HG03432 (cell line): ENCODE data around the gene FBXL20.
"Not testable (repeated sequence)": the region's sequence is repeated elsewhere in the genome, so short reads cannot be mapped to it uniquely, and the experiment has no call there.

ENCODE experiments used
- ATAC-seq: cut with Tn5 transposase; IDR thresholded peaks from one replicate; pipeline ENCODE4 v1.9.1; 2021; ENCODE audit warnings: mild to moderate bottlenecking, moderate library complexity; ENCODE audit not compliant: unreplicated experiment

The FBXL20 gene

DNA sequence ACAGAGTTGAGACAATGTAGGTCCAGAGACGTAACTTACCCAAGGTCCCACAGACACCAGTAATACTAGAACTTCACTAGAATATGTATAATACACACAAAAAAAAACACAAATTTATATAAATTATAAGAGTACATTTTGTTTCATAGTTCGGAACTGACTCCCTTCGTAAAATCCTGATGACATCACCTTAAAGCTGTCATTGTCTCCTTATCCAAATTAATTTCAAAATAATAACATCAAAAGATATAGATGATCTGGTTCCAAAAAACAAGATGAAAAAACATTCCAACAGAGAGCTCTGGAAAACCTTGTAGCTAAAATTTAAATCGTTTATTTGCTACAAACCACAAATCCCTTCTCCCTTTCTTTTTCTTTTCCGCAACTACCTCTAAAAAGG is 10.0 kb downstream of the FBXL20 start:
- no peak for ATAC-seq

DNA sequence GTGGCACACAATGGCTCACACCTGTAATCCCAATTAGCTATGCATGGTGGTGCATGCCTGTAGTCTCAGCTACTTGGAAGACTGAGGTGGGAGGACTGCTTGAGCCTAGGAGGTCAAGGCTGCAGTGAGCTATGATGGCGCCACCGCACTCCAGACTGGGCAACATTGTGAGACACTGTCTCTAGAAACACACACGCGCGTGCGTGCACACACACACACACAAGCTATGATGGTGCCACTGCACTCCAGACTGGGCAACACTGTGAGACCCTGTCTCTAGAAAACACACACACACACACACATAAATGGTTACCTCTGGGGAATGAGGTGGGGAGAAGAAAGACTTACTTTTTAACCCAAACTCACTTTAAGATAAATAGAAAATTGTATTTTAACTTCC is 16.4 kb downstream of the FBXL20 start:
- no peak for ATAC-seq

DNA sequence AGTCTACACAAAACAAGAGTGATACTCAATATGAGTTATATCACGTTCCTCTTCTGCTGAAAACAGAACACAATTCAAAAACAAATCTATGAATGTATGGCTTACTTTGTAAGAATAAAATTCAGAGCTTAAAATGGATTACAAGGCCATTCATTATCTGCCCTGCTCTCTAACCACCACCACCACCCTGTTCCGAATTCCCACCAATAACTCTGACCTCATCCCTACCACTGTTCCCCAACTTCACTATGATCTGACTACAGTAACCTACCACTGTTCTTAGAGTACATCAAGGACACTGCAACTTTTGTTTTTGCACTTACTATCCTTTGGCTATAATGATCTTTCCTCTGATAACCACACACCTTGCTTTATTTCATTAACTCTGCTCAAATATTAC is 21.3 kb downstream of the FBXL20 start:
- ATAC-seq = no peak

DNA sequence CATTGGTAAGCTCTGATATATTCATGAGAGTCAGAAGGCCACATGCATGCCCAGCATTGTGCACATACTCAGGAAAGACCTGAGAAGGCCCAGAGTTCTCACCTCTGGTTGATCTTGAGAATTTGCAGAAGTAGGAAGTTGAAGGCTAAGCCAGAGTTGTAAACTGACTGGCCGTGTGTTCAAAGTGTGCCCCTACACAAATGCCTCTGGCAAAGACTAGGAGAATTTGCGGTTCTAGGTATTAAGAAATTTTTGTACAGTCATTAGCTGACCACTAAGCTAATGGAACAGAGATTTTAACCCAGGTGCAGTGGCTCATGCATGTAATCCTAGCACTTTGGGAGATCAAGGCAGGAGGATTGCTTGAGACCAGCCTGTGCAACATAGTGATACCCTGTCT is 25.0 kb downstream of the FBXL20 start:
- no peak for ATAC-seq

DNA sequence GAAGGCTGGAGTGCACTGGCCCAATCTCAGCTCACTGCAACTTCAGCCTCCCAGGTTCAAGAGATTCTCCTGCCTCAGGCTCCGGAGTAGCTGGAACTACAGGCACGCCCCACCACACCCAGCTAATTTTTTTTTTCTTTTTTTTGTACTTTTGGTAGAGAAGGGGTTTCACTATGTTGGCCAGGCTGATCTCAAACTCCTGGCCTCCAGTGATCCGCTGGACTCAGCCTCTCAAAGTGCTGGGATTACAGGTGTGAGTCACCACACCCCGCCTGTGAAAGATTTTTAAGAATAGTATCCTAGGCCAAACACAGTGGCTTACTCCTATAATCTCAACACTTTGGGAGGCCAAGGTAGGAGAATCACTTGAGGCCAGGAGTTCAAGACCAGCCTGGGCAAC is 33.6 kb downstream of the FBXL20 start:
- not testable (repeated sequence) for ATAC-seq

DNA sequence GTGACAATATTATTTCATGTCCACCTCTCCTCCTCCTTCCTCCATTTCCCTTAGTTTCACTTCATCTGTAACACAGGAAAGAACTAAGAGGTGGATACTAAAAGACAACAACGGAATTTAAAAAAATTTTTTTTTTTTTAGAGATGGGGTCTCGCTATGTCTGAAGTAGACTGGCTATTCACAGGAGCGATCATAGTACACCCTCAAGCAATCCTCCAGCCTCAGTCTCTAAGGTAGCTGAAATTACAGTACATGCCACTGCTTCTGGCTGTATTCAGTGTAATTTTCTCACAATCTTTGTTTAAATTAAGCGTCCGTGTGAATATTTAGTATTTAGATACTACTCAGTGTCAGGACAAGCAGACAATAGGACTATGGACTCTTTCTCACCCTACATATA is 35.6 kb downstream of the FBXL20 start:
- ATAC-seq = no peak

DNA sequence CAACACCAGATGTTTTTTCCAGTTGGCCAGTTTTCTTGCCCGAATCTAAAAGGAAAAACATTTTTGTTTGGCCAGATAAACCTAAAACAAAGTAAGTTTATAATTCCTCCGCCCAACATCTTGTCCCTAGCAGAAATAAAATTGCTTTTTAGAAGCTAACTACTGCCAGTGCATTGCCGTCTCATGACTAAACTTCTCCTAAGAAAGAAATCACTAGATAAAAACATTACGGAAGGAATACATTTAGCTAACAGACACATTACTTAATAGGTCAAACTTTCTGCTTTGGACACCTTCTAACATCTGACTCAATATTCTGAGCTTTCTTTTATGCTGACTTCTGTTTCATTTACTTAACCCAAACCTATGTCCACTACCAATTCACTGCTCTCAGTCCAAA is 36.2 kb downstream of the FBXL20 start:
- no peak for ATAC-seq

DNA sequence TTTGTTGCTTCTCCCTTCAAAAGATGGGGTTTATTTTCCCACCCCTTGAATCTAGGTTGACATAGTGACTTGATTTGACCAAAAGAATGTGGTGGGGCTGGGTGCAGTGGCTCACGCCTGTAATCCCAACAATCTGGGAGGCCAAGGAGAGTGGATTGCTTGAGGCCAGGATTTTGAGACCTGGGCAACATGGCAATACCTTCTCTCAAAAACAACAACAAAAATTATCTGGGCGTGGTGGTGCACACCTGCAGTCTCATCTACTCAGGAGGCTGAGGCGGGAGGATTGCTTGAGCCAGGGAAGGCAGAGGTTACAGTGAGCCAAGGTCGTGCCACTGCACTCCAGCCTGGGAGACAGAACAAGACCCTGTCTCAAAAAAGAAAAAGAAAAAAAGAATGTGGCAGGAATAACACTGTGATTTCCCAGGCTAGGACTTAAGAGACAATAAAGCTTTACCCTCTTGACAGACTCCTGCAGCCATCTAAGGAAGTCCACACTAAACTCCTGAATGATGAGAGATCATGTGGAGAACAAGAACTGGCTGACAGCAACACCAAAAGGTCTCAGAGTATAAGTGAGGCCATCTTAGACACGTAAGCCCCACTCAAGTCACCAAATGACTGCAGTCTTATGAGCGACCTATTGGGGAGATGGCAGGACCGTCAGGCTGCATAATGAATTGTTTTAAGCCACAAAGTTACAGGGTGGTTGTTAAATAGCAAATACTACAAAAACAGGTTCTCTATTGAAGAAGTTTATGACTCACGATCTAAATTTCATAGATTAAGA is 37.0 kb downstream of the FBXL20 start:
- no peak for ATAC-seq

DNA sequence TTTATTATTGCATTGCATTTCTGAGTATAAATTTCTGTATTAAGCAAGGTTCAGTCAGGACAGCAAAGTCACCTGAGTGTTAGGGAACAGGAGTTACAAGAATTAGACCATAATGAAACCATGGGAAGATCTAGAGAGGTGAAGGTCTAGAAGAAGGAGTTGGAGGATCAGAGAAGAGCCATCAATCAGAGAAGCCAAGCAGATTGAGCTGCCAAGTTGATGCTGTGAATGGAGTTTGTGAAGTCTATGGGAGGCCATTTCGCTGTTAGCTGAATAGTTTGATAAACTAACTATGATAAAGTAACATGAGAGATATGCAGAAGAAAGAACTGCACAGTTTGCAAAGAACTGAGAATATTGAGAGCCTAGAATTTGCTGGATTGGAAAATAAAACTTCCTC is 40.4 kb downstream of the FBXL20 start:
- no peak for ATAC-seq

DNA sequence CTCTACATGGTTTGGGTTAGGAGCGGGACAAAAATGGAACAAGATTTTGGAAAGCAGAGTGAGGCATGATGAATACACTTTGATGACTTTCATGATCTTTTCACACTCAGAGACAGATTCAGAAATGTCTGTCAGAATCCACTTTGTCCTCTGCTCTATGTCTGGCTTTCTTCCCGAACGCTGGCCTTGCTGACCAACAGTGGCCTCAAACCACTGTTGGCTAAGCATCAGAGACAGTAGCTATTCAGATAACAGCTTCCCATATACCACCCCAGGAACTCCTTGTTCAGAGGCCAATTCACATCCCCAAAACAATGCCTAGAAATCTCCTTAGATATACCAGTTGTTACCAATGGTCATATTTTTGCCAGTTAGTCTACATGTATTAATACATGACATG is 40.9 kb downstream of the FBXL20 start:
- no peak for ATAC-seq

DNA sequence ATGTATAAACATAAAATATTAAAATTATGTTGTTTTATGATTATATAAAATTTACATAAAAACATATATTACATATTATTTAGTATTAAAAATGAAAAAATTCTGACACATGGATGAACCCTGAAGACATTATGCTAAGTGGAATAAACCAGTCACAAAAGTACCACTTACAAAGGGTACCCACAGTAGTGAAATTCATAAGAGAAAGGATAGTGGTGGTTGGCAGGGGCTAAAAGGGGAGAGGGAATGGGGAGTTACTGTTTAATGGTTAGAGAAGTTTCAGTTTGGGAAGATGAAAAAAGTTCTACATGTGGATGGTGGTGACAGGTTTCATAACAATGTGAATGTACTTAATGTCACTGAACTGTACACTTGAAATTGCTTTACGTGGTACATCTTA is 41.4 kb downstream of the FBXL20 start:
- no peak for ATAC-seq

DNA sequence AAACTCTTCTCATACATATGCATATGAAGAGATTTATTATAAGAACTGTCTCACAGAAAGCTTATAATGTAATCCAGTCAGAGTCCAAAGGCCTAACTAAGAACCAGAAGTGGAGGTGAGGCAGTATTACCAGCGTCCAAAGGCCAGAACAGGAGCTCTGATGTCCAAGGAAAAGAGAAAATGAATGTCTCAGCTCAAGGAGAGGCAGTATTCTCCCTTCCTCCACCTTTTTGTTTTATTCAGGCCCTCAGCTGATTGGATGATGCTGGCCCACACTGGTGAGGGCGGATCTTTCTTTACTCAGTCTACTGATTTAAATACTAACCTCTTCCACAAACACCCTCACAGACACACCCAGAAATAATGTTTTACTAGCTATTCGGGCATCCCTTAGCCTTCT is 43.4 kb downstream of the FBXL20 start:
- no peak for ATAC-seq

DNA sequence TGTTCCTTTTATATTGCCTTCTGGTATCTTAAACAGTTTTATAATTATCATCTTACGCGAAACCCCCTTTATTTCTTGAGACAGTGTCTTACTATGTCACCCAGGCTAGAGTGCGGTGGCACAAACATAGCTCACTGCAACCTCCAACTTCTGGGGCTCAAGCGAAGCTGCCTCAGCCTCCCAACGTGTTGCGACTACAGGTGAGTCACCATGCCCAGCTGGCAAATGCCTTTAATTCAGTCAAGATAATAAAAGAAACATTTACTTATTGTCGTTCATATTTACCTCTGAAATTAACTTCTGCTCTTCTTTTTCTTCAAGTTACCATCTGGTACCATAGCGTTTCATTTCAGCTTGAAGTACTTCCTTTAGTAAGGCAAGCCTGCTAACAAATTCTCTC is 43.9 kb downstream of the FBXL20 start:
- no peak for ATAC-seq

DNA sequence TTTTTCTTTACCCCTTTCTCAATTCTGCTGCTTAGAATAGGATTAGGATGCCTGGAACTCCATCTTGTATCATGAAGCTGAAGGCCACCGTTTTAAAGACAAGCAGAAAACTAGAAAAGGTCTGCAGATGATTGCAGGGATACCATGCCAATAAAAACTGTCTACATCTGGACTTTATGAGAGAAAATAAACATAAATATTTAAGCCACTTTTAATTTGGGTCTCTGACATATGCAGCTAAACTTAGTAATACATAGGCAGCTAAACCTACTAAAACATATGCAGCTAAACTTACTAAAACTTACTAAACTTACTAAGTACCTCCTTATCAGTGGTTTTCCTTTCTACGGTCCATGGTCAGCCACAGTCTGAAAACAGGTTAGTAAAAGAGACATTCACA is 48.4 kb downstream of the FBXL20 start:
- no peak for ATAC-seq

DNA sequence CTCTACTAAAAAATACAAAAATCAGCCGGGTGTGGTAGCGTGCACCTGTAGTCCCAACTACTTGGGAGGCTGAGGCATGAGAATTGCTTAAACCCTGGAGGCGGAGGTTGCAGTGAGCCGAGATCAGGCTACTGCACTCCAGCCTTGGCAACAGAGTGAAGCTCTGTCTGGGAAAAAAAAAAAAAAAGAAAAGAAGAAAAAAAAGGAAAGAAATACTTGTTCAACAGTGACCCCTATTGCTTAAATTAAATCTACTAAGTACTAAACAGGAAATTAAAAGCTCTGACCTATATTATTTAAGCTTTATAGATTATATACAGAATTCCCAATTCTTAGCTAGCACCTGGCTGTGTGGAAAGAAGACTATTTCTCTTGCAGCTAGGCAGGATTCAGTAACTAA is 48.9 kb downstream of the FBXL20 start:
- no peak for ATAC-seq

DNA sequence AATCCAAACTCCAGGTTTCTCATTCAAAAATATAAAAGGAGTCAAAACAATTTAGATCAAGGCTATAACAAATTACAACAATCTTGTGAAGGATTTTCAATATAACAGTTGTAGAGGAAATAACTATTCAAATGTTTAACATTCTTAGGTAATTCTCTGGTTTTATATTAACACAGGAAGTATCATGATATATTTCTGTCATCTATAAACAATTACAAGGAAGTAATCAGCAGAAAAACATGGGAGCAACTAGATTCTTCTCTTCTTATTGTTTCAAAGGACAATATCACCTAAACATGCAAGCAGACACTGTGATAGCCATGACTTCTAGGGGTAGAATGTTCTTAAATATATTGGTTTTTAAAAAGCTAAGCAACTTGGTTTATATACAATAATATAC is 49.9 kb downstream of the FBXL20 start:
- no peak for ATAC-seq

DNA sequence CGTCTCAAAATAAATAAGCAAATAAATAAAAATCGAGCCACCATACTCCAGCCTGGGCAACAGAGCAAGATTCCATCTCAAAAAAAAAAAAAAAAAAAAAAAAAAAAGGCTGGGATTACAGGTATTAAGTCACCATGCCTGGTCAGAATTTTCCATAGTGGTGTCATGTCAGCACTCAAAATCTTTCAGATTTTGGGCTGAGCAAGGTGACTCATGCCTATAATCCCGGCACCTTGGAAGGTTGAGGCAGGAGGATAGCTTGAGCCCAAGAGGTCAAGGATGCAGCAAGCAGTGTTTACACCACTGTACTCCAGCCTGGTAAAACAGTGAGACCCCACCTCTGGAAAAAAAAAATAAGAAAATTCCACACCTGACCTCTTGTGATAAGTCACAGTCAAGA is 52.2 kb downstream of the FBXL20 start:
- ATAC-seq = no peak

DNA sequence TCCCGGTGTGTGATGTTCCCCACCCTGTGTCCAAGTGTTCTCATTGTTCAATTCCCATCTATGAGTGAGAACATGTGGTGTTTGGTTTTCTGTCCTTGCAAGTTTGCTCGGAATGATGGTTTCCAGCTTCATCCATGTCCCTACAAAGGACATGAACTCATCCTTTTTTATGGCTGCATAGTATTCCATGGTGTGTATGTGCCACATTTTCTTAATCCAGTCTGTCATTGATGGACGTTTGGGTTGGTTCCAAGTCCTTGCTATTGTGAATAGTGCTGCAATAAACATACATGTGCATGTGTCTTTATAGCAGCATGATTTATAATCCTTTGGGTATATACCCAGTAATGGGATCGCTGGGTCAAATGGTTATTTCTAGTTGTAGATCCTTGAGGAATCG is 54.6 kb downstream of the FBXL20 start:
- not testable (repeated sequence) for ATAC-seq

DNA sequence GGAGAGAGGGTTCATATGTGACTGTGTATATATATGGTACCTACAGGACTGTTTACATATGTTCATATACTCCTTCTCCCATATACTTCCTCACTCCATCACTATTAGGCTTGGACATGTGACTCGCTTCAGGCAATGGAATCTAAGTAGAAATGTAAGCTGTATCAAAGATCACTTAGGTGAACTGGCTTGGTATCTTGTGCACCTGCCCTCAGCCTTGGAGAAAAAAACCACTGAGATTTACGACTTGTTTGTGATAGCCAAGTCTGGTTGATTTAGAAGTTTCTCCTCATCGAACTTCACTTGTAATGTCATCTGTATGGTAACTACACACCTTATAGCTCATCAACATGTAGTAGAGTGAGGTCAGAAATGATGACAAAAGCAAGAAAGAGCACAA is 59.9 kb downstream of the FBXL20 start:
- ATAC-seq = no peak

DNA sequence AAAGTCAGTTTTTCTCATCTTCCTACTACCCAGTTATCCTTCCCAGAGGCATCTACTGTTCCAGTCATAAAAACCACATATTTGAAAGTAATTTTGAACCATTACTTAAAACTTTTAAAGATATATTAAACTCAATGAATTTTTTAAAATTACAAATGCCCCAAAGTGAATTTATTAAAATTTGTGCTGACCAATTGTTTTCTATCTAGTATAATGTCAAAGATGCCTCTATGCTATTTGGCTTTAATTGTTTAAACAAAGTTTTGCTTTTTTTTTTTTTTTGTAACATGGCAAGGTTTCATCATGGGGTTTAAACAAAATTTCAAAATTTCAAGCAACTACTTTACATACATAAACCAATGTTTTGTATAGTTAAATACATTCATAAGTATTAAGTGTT is 60.7 kb downstream of the FBXL20 start:
- ATAC-seq = no peak

DNA sequence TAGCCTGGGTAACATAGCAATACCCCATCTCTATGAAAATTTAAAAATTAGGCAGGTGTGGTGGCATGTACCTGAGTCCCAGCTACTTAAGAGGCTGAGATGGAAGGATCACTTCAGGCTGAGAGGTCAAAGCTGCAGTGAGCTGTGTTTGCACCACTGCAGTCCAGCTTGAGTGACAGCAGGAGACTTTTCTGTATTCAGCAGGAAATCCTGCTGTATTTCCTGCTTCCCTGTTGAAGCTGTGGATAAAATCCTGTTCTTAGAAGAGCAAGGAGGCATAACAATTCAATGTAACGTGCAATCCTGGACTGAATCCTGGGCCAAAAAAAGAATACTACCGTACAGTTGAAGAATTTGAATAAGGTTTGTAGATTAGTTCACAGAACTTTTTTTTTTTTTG is 62.2 kb downstream of the FBXL20 start:
- ATAC-seq = no peak

DNA sequence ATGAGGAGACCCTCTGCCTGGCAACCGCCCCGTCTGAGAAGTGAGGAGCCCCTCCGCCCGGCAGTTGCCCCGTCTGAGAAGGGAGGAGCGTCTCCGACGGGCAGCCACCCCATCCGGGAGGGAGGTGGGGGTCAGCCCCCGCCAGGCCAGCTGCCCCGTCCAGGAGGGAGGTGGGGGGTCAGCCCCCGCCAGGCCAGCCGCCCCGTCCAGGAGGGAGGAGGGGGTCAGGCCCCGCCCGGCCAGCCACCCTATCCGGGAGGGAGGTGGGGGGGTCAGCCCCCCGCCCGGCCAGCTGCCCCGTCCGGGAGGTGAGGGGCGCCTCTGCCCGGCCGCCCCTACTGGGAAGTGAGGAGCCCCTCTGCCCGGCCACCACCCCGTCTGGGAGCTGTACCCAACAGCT is 63.8 kb downstream of the FBXL20 start:
- ATAC-seq = not testable (repeated sequence)

DNA sequence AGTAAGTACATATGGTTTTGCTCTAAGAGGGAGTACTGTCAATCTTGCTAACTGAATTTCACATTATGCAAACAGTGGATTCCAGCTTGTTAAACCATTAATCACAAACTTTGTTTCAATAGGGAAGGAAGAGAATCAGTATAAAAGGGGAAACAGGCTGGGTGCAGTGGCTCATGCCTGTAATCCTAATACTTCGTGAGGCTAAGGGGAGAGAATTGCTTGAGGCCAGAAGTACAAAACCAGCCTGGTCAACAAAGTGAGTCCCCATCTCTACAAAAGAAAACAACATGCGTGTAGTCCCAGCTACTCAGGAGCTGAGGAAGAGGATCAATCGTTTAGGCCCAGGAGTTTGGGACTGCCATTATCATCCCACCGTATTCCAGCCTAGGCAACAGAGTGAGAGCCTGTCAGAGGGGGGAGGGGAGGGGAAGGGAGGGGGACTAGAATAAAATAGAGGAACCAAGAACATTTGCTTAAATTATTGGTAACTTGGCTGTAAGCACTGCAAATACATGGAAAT is 65.7 kb downstream of the FBXL20 start:
- no peak for ATAC-seq
